ENCODE measurements around the gene MRPS5. TPM values are rescaled to one million over a fixed set of nuclear protein-coding genes. Genes with fewer than 3 reads are reported as not detected.

Gene MRPS5
- total and polyA plus RNA-seq, 2 donors (not counting 1 experiment from before 2014, with no cell fraction given): 46.3 to 48.0 TPM

DNA sequence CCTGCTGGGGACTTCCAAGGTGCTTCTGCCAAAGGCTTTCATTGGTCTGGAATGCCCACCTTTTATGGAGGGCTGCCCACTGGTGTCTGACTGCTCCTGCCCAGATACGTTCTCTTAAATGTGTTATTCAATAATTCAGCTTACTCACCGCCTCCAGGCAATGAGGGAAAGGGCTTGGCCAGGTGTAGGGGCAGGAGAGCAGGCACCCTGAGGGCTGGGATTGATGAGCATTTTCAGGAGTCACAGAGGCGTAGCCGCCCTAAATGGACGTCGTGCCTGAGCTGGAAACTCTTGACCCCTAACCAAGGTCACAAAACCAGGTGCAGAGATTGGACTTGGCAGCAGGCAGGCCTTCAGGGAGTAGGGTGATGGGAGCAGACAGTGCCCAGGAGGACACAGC lies 69.3 kb downstream of the MRPS5 start:
- Histone ChIP-seq H3K4me2 (replicated peaks; ENCODE audit: low read depth, low read length, poor library complexity, severe bottlenecking) (no peak overlapping the region), H3K4me1 (ENCODE audit: control insufficient read depth in 2 of 2, insufficient read depth in 2 of 2, low read length in 2 of 2) (no peaks in the 10 kb centered on the region), H2AFZ (ENCODE audit: insufficient read depth, low read depth, low read length, poor library complexity, severe bottlenecking) (no peak overlapping the region), H3K9ac (ENCODE audit: low read length) (no peak overlapping the region), H3K4me3 (ENCODE audit: control extremely low read depth in 1 of 5, extremely low read depth in 1 of 5, insufficient read depth in 1 of 5, low read depth in 2 of 5, low read length in 4 of 5) (no peak overlapping the region), H3K27ac (ENCODE audit: low read length in 2 of 2) (no peak overlapping the region), H4K20me1 (ENCODE audit: control insufficient read depth, insufficient read depth, low read length, poor library complexity, severe bottlenecking) (no peaks in the 10 kb centered on the region), H3K27me3 (replicated peaks in 1 of 4; ENCODE audit: control extremely low read depth in 1 of 4, control insufficient read depth in 3 of 4, insufficient read depth in 4 of 4, low read length in 3 of 4) (peaks cover 0 to 3% (median 0%) of the 10 kb centered on the region in 4 experiments), H3K36me3 (replicated peaks in 1 of 2; ENCODE audit: control extremely low read depth in 1 of 2, control insufficient read depth in 1 of 2, extremely low read depth in 1 of 2, insufficient read depth in 2 of 2, low read length in 1 of 2) (no peaks in the 10 kb centered on the region), H3K9me3 (ENCODE audit: control extremely low read depth in 1 of 3, control insufficient read depth in 2 of 3, insufficient read depth in 1 of 3, low read length in 2 of 3) (no peaks in the 10 kb centered on the region), H3K79me2 (ENCODE audit: control insufficient read depth, insufficient read depth, low read length) (no peaks in the 10 kb centered on the region)
- CTCF ChIA-PET: no interaction called here
- intact Hi-C loops (cut with micrococcal nuclease): no loop called here
- H3K4me1 Mint-ChIP-seq: no peaks in the 10 kb centered on the region
- no peak overlapping the region for H3K4me3 Mint-ChIP-seq
- no peak overlapping the region for H3K27ac Mint-ChIP-seq
- TF ChIP-seq CTCF (IDR thresholded peaks at IDR 0.05): no peak
- no peak for TF ChIP-seq EZH2 (IDR thresholded peaks at IDR 0.05; ENCODE audit: borderline replicate concordance, insufficient read depth, low read depth, low read length, poor library complexity, severe bottlenecking)
- ATAC-seq (ENCODE audit: low read depth): no peak
- 90% methylated on average over 6 of the region's 6 CpGs for WGBS (ENCODE audit: insufficient coverage)
- POLR2A ChIA-PET: no interaction called here
- no peak for DNase-seq
- peaks cover 4% of the 10 kb centered on the region for H3K27me3 Mint-ChIP-seq
- H3K9me3 Mint-ChIP-seq (ENCODE audit: insufficient read depth): no peaks in the 10 kb centered on the region

DNA sequence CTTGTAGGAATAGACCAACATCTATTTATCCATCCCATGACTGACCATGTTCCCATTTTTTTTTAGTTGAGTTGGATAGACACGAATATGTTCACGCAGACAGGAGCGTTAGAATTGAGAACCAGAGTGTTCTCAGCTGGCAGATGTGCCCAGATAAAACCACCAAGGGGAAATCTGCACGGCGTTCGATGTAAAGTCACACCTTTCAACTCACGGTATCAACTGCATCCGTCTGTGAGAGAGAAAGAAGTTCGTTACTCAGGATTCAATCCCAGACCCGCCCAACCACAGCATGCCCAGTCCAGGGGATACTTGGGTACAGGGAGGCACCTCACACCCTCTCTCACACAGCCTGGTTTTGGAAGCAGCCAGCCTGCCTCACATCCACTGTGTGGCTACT lies 70.0 kb downstream of the MRPS5 start:
- ChIA-PET POLR2A (no interaction called here), CTCF (no interaction called here)
- no peak for DNase-seq
- Histone ChIP-seq H3K4me3 (ENCODE audit: control extremely low read depth in 1 of 5, extremely low read depth in 1 of 5, insufficient read depth in 1 of 5, low read depth in 2 of 5, low read length in 4 of 5) (no peak overlapping the region), H3K4me2 (replicated peaks; ENCODE audit: low read depth, low read length, poor library complexity, severe bottlenecking) (no peak overlapping the region), H3K79me2 (ENCODE audit: control insufficient read depth, insufficient read depth, low read length) (no peaks in the 10 kb centered on the region), H2AFZ (ENCODE audit: insufficient read depth, low read depth, low read length, poor library complexity, severe bottlenecking) (no peak overlapping the region), H3K9ac (ENCODE audit: low read length) (no peak overlapping the region), H3K9me3 (ENCODE audit: control extremely low read depth in 1 of 3, control insufficient read depth in 2 of 3, insufficient read depth in 1 of 3, low read length in 2 of 3) (no peaks in the 10 kb centered on the region), H3K4me1 (ENCODE audit: control insufficient read depth in 2 of 2, insufficient read depth in 2 of 2, low read length in 2 of 2) (no peaks in the 10 kb centered on the region), H3K27me3 (replicated peaks in 1 of 4; ENCODE audit: control extremely low read depth in 1 of 4, control insufficient read depth in 3 of 4, insufficient read depth in 4 of 4, low read length in 3 of 4) (peaks cover 0 to 3% (median 0%) of the 10 kb centered on the region in 4 experiments), H4K20me1 (ENCODE audit: control insufficient read depth, insufficient read depth, low read length, poor library complexity, severe bottlenecking) (no peaks in the 10 kb centered on the region), H3K36me3 (replicated peaks in 1 of 2; ENCODE audit: control extremely low read depth in 1 of 2, control insufficient read depth in 1 of 2, extremely low read depth in 1 of 2, insufficient read depth in 2 of 2, low read length in 1 of 2) (no peaks in the 10 kb centered on the region), H3K27ac (ENCODE audit: low read length in 2 of 2) (no peak overlapping the region)
- Mint-ChIP-seq H3K27ac (no peak overlapping the region), H3K9me3 (ENCODE audit: insufficient read depth) (no peaks in the 10 kb centered on the region), H3K4me3 (no peak overlapping the region), H3K27me3 (peaks cover 4% of the 10 kb centered on the region), H3K4me1 (no peaks in the 10 kb centered on the region)
- intact Hi-C loops (cut with micrococcal nuclease): no loop called here
- TF ChIP-seq CTCF (IDR thresholded peaks at IDR 0.05) (no peak), EZH2 (IDR thresholded peaks at IDR 0.05; ENCODE audit: borderline replicate concordance, insufficient read depth, low read depth, low read length, poor library complexity, severe bottlenecking) (no peak)
- no peak for ATAC-seq (ENCODE audit: low read depth)
- WGBS (ENCODE audit: insufficient coverage): 88% methylated on average over 7 of the region's 10 CpGs

Data from B cell (primary cell).